K562 (cell line): Measurements from ENCODE around the gene B3GALT6. TPM values are rescaled to one million over a fixed set of nuclear protein-coding genes. Genes with fewer than 3 reads are reported as not detected.

Experiments used
- ETV6 ChIP-seq, 3 experiments: fragments of 150-350 bp in 1 of 3; sonication (generic) in 1 of 3; formaldehyde crosslinking in 1 of 3; IDR thresholded peaks; 2 replicates each; pipeline versions ENCODE4 v1.6.1 to v1.8.0; 2014 to 2022; ENCODE audit warnings: borderline replicate concordance in 2 of 3, low read depth in 2 of 3, antibody characterized with exemption in 1 of 3, low read length in 1 of 3, mild to moderate bottlenecking in 1 of 3, missing genetic modification reagents in 1 of 3
- MTA1 ChIP-seq: fragments of 450-650 bp; IDR thresholded peaks from 2 replicates; pipeline ENCODE4 v1.6.1; 2017; ENCODE audit warnings: borderline replicate concordance
- POLR2AphosphoS5 ChIP-seq: IDR thresholded peaks from 2 replicates; pipeline ENCODE4 v1.6.1; 2011; ENCODE audit warnings: mild to moderate bottlenecking, low read depth, low read length, moderate library complexity; ENCODE audit not compliant: control insufficient read depth, insufficient read depth
- PURB ChIP-seq: sonication (generic); formaldehyde crosslinking; IDR thresholded peaks from 2 replicates; pipeline ENCODE4 v1.9.0; 2021; ENCODE audit warnings: low read depth, mild to moderate bottlenecking, missing genetic modification reagents
- ZNF316 ChIP-seq: fragments of 450-650 bp; IDR thresholded peaks from 2 replicates; pipeline ENCODE4 v1.6.1; 2016
- polyA plus RNA-seq, 8 experiments: library from polyadenylated mRNA; depleted of rRNA in 4 of 8; stranded (reverse) in 5 of 8; unstranded in 3 of 8; fragments of >200 nt; fragmentation: Nextera tagmentation in 2 of 8; fragmentation: Illumina TruSeq in 1 of 8; extraction: Ambion mirVana in 2 of 8; extraction: Trizol in 1 of 8; gene quantifications; 2 replicates each; pipeline versions ENCODE4 v1.2.1 to v1.2.3, GENCODE V29; 2011 to 2014; ENCODE audit warnings: inconsistent platforms in 1 of 8, missing spikeins in 1 of 8
- total RNA-seq, 7 experiments: library from RNA; depleted of rRNA in 6 of 7; stranded (reverse); fragments of >200 nt in 6 of 7; fragmentation: Illumina TruSeq in 2 of 7; extraction: Trizol in 2 of 7; gene quantifications; 2 replicates each; pipeline versions ENCODE4 v1.2.1 to v1.2.3, GENCODE V29; 2011 to 2021; ENCODE audit warnings: low replicate concordance in 1 of 7
- TF ChIP-seq, protein P1 (sequence below): fragments of 200-600 bp; sonication (generic); IDR thresholded peaks from one replicate; pipeline ENCODE4 v1.6.1; 2012; ENCODE audit warnings: mild to moderate bottlenecking, low read depth, low read length, inconsistent platforms
- TF ChIP-seq, protein P2 (sequence below): fragments of 250-450 bp; sonication (Bioruptor Pico); IDR thresholded peaks from 2 replicates; pipeline ENCODE4 v1.4.0; 2020

Gene B3GALT6
- total and polyA plus RNA-seq, 9 of the 15 experiments (the other 6 are each of a cell fraction or from before 2014, with no cell fraction given), result 0.68 to 29.8 (median 9.9) TPM

DNA sequence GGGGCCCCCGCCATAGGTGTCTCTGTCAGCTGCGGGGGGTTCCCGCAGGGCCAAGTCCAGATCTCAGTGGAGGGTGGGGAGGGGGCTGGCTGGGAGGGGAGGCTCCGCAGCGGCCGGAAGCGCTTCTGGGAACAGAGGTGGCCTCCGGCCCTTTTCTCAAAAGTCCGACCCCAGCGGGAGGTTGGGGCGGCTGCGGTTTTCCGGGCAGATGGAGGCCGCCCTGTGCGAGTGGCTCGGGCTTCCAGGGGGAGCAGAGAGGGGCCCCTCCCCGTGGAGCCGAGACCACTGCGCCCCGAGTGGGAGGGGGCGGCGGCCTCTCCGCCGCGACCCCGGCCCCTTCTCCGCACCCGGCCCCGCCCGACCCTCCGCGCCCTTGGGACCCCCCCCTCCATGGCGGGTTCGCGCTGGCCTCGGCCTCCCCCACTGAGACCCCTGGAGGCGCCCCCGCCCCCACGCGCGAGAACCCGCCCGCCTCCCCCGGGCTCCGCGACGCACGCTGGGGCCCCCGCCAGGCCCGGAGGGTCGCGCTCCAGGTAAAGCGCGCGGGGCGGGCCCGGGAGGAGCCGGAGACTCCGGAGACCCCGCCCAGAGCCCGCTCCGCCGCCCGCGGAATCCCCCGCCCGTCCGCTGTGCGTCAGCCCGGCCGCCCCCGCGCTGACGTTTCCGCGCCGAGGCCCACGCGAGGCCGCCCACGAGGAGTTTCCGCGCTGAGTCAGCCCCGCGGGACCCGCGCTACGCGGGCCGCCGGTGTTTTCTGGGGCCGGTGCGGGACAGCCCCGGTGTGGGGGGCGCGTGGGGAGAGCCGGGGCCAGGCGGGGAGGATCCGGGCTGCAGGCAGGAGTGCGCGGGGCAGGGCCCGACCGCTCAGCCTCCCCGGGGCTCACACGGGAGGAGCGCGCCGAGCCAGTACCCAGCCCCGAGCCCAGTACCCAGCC, 30.9 kb upstream of the B3GALT6 start (continued):
- TF ChIP-seq, protein P1, sequence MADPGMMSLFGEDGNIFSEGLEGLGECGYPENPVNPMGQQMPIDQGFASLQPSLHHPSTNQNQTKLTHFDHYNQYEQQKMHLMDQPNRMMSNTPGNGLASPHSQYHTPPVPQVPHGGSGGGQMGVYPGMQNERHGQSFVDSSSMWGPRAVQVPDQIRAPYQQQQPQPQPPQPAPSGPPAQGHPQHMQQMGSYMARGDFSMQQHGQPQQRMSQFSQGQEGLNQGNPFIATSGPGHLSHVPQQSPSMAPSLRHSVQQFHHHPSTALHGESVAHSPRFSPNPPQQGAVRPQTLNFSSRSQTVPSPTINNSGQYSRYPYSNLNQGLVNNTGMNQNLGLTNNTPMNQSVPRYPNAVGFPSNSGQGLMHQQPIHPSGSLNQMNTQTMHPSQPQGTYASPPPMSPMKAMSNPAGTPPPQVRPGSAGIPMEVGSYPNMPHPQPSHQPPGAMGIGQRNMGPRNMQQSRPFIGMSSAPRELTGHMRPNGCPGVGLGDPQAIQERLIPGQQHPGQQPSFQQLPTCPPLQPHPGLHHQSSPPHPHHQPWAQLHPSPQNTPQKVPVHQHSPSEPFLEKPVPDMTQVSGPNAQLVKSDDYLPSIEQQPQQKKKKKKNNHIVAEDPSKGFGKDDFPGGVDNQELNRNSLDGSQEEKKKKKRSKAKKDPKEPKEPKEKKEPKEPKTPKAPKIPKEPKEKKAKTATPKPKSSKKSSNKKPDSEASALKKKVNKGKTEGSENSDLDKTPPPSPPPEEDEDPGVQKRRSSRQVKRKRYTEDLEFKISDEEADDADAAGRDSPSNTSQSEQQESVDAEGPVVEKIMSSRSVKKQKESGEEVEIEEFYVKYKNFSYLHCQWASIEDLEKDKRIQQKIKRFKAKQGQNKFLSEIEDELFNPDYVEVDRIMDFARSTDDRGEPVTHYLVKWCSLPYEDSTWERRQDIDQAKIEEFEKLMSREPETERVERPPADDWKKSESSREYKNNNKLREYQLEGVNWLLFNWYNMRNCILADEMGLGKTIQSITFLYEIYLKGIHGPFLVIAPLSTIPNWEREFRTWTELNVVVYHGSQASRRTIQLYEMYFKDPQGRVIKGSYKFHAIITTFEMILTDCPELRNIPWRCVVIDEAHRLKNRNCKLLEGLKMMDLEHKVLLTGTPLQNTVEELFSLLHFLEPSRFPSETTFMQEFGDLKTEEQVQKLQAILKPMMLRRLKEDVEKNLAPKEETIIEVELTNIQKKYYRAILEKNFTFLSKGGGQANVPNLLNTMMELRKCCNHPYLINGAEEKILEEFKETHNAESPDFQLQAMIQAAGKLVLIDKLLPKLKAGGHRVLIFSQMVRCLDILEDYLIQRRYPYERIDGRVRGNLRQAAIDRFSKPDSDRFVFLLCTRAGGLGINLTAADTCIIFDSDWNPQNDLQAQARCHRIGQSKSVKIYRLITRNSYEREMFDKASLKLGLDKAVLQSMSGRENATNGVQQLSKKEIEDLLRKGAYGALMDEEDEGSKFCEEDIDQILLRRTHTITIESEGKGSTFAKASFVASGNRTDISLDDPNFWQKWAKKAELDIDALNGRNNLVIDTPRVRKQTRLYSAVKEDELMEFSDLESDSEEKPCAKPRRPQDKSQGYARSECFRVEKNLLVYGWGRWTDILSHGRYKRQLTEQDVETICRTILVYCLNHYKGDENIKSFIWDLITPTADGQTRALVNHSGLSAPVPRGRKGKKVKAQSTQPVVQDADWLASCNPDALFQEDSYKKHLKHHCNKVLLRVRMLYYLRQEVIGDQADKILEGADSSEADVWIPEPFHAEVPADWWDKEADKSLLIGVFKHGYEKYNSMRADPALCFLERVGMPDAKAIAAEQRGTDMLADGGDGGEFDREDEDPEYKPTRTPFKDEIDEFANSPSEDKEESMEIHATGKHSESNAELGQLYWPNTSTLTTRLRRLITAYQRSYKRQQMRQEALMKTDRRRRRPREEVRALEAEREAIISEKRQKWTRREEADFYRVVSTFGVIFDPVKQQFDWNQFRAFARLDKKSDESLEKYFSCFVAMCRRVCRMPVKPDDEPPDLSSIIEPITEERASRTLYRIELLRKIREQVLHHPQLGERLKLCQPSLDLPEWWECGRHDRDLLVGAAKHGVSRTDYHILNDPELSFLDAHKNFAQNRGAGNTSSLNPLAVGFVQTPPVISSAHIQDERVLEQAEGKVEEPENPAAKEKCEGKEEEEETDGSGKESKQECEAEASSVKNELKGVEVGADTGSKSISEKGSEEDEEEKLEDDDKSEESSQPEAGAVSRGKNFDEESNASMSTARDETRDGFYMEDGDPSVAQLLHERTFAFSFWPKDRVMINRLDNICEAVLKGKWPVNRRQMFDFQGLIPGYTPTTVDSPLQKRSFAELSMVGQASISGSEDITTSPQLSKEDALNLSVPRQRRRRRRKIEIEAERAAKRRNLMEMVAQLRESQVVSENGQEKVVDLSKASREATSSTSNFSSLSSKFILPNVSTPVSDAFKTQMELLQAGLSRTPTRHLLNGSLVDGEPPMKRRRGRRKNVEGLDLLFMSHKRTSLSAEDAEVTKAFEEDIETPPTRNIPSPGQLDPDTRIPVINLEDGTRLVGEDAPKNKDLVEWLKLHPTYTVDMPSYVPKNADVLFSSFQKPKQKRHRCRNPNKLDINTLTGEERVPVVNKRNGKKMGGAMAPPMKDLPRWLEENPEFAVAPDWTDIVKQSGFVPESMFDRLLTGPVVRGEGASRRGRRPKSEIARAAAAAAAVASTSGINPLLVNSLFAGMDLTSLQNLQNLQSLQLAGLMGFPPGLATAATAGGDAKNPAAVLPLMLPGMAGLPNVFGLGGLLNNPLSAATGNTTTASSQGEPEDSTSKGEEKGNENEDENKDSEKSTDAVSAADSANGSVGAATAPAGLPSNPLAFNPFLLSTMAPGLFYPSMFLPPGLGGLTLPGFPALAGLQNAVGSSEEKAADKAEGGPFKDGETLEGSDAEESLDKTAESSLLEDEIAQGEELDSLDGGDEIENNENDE, result no peak
- TF ChIP-seq, protein P2, sequence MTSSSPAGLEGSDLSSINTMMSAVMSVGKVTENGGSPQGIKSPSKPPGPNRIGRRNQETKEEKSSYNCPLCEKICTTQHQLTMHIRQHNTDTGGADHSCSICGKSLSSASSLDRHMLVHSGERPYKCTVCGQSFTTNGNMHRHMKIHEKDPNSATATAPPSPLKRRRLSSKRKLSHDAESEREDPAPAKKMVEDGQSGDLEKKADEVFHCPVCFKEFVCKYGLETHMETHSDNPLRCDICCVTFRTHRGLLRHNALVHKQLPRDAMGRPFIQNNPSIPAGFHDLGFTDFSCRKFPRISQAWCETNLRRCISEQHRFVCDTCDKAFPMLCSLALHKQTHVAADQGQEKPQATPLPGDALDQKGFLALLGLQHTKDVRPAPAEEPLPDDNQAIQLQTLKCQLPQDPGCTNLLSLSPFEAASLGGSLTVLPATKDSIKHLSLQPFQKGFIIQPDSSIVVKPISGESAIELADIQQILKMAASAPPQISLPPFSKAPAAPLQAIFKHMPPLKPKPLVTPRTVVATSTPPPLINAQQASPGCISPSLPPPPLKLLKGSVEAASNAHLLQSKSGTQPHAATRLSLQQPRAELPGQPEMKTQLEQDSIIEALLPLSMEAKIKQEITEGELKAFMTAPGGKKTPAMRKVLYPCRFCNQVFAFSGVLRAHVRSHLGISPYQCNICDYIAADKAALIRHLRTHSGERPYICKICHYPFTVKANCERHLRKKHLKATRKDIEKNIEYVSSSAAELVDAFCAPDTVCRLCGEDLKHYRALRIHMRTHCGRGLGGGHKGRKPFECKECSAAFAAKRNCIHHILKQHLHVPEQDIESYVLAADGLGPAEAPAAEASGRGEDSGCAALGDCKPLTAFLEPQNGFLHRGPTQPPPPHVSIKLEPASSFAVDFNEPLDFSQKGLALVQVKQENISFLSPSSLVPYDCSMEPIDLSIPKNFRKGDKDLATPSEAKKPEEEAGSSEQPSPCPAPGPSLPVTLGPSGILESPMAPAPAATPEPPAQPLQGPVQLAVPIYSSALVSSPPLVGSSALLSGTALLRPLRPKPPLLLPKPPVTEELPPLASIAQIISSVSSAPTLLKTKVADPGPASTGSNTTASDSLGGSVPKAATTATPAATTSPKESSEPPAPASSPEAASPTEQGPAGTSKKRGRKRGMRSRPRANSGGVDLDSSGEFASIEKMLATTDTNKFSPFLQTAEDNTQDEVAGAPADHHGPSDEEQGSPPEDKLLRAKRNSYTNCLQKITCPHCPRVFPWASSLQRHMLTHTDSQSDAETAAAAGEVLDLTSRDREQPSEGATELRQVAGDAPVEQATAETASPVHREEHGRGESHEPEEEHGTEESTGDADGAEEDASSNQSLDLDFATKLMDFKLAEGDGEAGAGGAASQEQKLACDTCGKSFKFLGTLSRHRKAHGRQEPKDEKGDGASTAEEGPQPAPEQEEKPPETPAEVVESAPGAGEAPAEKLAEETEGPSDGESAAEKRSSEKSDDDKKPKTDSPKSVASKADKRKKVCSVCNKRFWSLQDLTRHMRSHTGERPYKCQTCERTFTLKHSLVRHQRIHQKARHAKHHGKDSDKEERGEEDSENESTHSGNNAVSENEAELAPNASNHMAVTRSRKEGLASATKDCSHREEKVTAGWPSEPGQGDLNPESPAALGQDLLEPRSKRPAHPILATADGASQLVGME (CRISPR knock-in tag), result no peak
- TF ChIP-seq ZNF316 (no peak), PURB (no peak), POLR2AphosphoS5 (no peak), ETV6 (IDR thresholded peaks at IDR 0.05; ENCODE audit: borderline replicate concordance in 1 of 2, low read depth in 2 of 2, low read length in 1 of 2) (no peak), ETV6 (CRISPR knock-in tag; IDR thresholded peaks at IDR 0.05; ENCODE audit: borderline replicate concordance) (no peak), MTA1 (0 out of 2 replicates have a peak, but pooled peaks have one; percentile 55)
